Mammary epithelial cell (primary cell): ENCODE data around the gene DPF3.

Experiments used
- CTCF ChIP-seq, 2 donors: IDR thresholded peaks in 1 of 2; conservative IDR thresholded peaks in 1 of 2; 2 replicates each; pipeline ENCODE4 v1.5.1; 2011 to 2012; ENCODE audit warnings: inconsistent platforms in 2 of 2, low read length in 2 of 2, mild to moderate bottlenecking in 2 of 2, control low read depth in 1 of 2, low read depth in 1 of 2; ENCODE audit not compliant: insufficient read depth in 1 of 2; ENCODE audit errors: extremely low read depth in 1 of 2
- EZH2 ChIP-seq: IDR thresholded peaks from 2 replicates; pipeline ENCODE4 v1.6.1; 2012; ENCODE audit warnings: low read length, inconsistent platforms, borderline replicate concordance

- no peak for TF ChIP-seq CTCF (conservative IDR thresholded peaks at IDR 0.05 in 1 of 2, IDR thresholded peaks at IDR 0.05 in 1 of 2; ENCODE audit: extremely low read depth in 1 of 2, insufficient read depth in 1 of 2, low read depth in 1 of 2, low read length in 2 of 2)
- no peak for TF ChIP-seq EZH2
Observed at GRCh38 chr14:72683787-72684186, 210.1 kb downstream of the DPF3 start.
